HepG2 (cell line): ENCODE data around the gene INO80E. TPM values are rescaled to one million over a fixed set of nuclear protein-coding genes. Genes with fewer than 3 reads are reported as not detected.

ENCODE experiments used
- CEBPG ChIP-seq: IDR thresholded peaks from 2 replicates; pipeline ENCODE4 v1.6.1; 2016
- ISX ChIP-seq: sonication (generic); formaldehyde crosslinking; conservative IDR thresholded peaks from 2 replicates; pipeline ENCODE4 v1.5.0; 2020; ENCODE audit warnings: missing genetic modification reagents
- MTA1 ChIP-seq: sonication (generic); formaldehyde crosslinking; IDR thresholded peaks from 2 replicates; pipeline ENCODE4 v1.4.0; 2020; ENCODE audit warnings: missing genetic modification reagents, mild to moderate bottlenecking, borderline replicate concordance
- NFE2L2 ChIP-seq: fragments of 150-350 bp; IDR thresholded peaks from 2 replicates; pipeline ENCODE4 v1.6.1; 2014; ENCODE audit warnings: low read length
- POGZ ChIP-seq: sonication (generic); formaldehyde crosslinking; IDR thresholded peaks from 2 replicates; pipeline ENCODE4 v1.4.0; 2020; ENCODE audit warnings: mild to moderate bottlenecking, missing genetic modification reagents
- REPIN1 ChIP-seq: sonication (generic); formaldehyde crosslinking; IDR thresholded peaks from 2 replicates; pipeline ENCODE4 v1.8.0; 2022; ENCODE audit warnings: missing genetic modification reagents, low read depth, mild to moderate bottlenecking, borderline replicate concordance
- SIX4 ChIP-seq: sonication (generic); formaldehyde crosslinking; IDR thresholded peaks from 2 replicates; pipeline ENCODE4 v1.4.0; 2020; ENCODE audit warnings: missing genetic modification reagents
- SMAD1 ChIP-seq: sonication (generic); formaldehyde crosslinking; IDR thresholded peaks from 2 replicates; pipeline ENCODE4 v1.4.0; 2020; ENCODE audit warnings: missing genetic modification reagents, low read depth, mild to moderate bottlenecking, borderline replicate concordance
- SP1 ChIP-seq, 2 experiments: fragments of 450-650 bp in 1 of 2; sonication (generic) in 1 of 2; formaldehyde crosslinking in 1 of 2; IDR thresholded peaks; 2 replicates each; pipeline versions ENCODE4 v1.4.0 to v1.6.1; 2016 to 2020; ENCODE audit warnings: missing genetic modification reagents in 1 of 2
- ZNF251 ChIP-seq: sonication (generic); formaldehyde crosslinking; IDR thresholded peaks from 2 replicates; pipeline ENCODE4 v1.9.0; 2021; ENCODE audit warnings: mild to moderate bottlenecking, missing genetic modification reagents
- ZNF337 ChIP-seq: sonication (generic); formaldehyde crosslinking; IDR thresholded peaks from 2 replicates; pipeline ENCODE4 v1.5.1; 2020; ENCODE audit warnings: missing genetic modification reagents, low read depth, mild to moderate bottlenecking, borderline replicate concordance
- ZNF552 ChIP-seq: sonication (generic); formaldehyde crosslinking; IDR thresholded peaks from 2 replicates; pipeline ENCODE4 v1.9.0; 2022; ENCODE audit warnings: missing genetic modification reagents, mild to moderate bottlenecking, borderline replicate concordance
- ZNF629 ChIP-seq: sonication (generic); formaldehyde crosslinking; conservative IDR thresholded peaks from 2 replicates; pipeline ENCODE4 v1.5.0; 2020; ENCODE audit warnings: missing genetic modification reagents
- ZNF773 ChIP-seq: sonication (generic); formaldehyde crosslinking; IDR thresholded peaks from 2 replicates; pipeline ENCODE4 v1.4.0; 2020; ENCODE audit warnings: missing genetic modification reagents, borderline replicate concordance
- polyA plus RNA-seq, 8 experiments: library from polyadenylated mRNA; depleted of rRNA in 3 of 8; stranded (reverse) in 7 of 8; unstranded in 1 of 8; fragments of >200 nt; fragmentation: Illumina TruSeq in 4 of 8; extraction: Trizol in 4 of 8; gene quantifications; 2 replicates each; pipeline versions ENCODE4 v1.2.1 to v1.2.3, GENCODE V29; 2011 to 2016; ENCODE audit warnings: low read depth in 4 of 8, missing spikeins in 1 of 8, mixed read lengths in 1 of 8; ENCODE audit not compliant: insufficient read depth in 1 of 8
- total RNA-seq, 5 experiments: library from RNA; depleted of rRNA; stranded (reverse); fragments of >200 nt; fragmentation: Illumina TruSeq; extraction: Trizol; gene quantifications; 2 replicates each; pipeline ENCODE4 v1.2.3, GENCODE V29; 2016; ENCODE audit warnings: low read depth in 1 of 5
- TF ChIP-seq, protein P1 (sequence below): sonication (generic); formaldehyde crosslinking; IDR thresholded peaks from 2 replicates; pipeline ENCODE4 v1.4.0; 2020; ENCODE audit warnings: mild to moderate bottlenecking, missing genetic modification reagents
- TF ChIP-seq, protein P2 (sequence below): sonication (generic); formaldehyde crosslinking; IDR thresholded peaks from 2 replicates; pipeline ENCODE4 v1.5.0; 2020; ENCODE audit warnings: mild to moderate bottlenecking, missing genetic modification reagents
- TF ChIP-seq, protein P3 (sequence below): sonication (generic); formaldehyde crosslinking; IDR thresholded peaks from 2 replicates; pipeline ENCODE4 v1.5.0; 2020; ENCODE audit warnings: mild to moderate bottlenecking, missing genetic modification reagents, borderline replicate concordance
- TF ChIP-seq, protein P4 (sequence below): IDR thresholded peaks from 2 replicates; pipeline ENCODE4 v1.6.1; 2016; ENCODE audit warnings: missing genetic modification reagents, missing compliant biosample characterization

The INO80E gene
- total and polyA plus RNA-seq, 2 of the 13 experiments (the other 11 are each of a cell fraction or from before 2014, with no cell fraction given), result 25.8 to 45.6 TPM

DNA sequence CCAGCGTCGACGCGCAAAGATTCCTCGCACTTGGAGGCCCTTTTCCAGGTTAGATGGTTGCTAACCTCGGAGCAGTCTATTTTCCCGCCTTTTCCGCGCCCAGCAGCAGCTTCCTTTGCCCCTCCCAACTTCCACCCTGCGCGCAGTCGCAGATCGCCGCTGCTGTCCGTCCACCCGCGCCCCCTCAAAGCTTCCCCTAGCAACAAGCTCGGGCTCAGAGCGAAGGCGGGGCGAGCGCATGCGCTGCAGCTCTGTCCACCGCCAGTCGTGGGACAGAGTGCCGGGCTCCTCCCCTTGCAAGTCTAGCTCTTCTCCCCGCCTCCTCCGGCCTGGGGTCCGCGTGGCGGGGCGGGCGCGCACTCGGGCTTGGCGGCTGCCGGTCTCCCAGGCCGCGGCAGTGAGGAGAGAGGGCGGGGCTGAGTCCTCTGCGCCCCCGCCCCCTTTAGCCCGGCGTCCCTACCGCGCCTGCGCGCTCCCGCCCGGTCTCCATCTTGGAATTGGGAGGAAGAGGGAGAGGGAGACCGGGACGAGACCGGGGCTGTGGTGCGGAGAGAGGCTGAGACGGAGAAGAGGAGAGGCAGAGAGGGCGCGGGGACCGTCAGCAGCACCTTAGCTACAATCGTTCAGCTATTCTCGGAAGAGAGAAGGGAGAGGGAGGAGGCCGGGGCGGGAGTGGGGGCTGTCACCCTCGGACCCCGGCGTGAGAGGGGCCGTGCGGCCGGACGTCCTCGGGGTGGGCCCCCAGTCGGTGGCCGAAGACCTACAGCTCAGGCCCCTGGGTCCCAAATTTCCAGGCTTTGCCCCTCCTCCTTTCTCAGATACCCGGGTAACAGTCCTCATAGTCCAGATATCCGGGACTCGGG, 22.4 kb upstream of the INO80E start, which contains the start of gene TAOK2 (continued):
- TF ChIP-seq REPIN1 (CRISPR knock-in tag) (peak; percentile 98), NFE2L2 (no peak), MTA1 (CRISPR knock-in tag) (peak; percentile 73; the same call in 1 of the 2 replicates), SIX4 (CRISPR knock-in tag) (peak; percentile 43; the same call in 1 of the 2 replicates), ZNF337 (no peak; the same call in 1 of the 2 replicates), ZNF629 (no peak), ZNF773 (CRISPR knock-in tag) (0 out of 2 replicates have a peak, but pooled peaks have one; percentile 31), CEBPG (no peak), SP1 (IDR thresholded peaks at IDR 0.05) (no peak), SP1 (CRISPR knock-in tag; IDR thresholded peaks at IDR 0.05) (peak; percentile 81), SMAD1 (peak; percentile 86; the same call in 1 of the 2 replicates), ZNF552 (CRISPR knock-in tag) (no peak; the same call in 1 of the 2 replicates), ZNF251 (no peak), POGZ (CRISPR knock-in tag) (peak; percentile 75), ISX (peak; percentile 87; the same call in 1 of the 2 replicates)
- TF ChIP-seq, protein P1, sequence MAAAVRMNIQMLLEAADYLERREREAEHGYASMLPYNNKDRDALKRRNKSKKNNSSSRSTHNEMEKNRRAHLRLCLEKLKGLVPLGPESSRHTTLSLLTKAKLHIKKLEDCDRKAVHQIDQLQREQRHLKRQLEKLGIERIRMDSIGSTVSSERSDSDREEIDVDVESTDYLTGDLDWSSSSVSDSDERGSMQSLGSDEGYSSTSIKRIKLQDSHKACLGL, result peak; percentile 82
- TF ChIP-seq, protein P2, sequence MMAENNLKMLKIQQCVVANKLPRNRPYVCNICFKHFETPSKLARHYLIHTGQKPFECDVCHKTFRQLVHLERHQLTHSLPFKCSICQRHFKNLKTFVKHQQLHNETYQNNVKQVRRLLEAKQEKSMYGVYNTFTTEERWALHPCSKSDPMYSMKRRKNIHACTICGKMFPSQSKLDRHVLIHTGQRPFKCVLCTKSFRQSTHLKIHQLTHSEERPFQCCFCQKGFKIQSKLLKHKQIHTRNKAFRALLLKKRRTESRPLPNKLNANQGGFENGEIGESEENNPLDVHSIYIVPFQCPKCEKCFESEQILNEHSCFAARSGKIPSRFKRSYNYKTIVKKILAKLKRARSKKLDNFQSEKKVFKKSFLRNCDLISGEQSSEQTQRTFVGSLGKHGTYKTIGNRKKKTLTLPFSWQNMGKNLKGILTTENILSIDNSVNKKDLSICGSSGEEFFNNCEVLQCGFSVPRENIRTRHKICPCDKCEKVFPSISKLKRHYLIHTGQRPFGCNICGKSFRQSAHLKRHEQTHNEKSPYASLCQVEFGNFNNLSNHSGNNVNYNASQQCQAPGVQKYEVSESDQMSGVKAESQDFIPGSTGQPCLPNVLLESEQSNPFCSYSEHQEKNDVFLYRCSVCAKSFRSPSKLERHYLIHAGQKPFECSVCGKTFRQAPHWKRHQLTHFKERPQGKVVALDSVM (CRISPR knock-in tag), result peak; percentile 77
- TF ChIP-seq, protein P3, sequence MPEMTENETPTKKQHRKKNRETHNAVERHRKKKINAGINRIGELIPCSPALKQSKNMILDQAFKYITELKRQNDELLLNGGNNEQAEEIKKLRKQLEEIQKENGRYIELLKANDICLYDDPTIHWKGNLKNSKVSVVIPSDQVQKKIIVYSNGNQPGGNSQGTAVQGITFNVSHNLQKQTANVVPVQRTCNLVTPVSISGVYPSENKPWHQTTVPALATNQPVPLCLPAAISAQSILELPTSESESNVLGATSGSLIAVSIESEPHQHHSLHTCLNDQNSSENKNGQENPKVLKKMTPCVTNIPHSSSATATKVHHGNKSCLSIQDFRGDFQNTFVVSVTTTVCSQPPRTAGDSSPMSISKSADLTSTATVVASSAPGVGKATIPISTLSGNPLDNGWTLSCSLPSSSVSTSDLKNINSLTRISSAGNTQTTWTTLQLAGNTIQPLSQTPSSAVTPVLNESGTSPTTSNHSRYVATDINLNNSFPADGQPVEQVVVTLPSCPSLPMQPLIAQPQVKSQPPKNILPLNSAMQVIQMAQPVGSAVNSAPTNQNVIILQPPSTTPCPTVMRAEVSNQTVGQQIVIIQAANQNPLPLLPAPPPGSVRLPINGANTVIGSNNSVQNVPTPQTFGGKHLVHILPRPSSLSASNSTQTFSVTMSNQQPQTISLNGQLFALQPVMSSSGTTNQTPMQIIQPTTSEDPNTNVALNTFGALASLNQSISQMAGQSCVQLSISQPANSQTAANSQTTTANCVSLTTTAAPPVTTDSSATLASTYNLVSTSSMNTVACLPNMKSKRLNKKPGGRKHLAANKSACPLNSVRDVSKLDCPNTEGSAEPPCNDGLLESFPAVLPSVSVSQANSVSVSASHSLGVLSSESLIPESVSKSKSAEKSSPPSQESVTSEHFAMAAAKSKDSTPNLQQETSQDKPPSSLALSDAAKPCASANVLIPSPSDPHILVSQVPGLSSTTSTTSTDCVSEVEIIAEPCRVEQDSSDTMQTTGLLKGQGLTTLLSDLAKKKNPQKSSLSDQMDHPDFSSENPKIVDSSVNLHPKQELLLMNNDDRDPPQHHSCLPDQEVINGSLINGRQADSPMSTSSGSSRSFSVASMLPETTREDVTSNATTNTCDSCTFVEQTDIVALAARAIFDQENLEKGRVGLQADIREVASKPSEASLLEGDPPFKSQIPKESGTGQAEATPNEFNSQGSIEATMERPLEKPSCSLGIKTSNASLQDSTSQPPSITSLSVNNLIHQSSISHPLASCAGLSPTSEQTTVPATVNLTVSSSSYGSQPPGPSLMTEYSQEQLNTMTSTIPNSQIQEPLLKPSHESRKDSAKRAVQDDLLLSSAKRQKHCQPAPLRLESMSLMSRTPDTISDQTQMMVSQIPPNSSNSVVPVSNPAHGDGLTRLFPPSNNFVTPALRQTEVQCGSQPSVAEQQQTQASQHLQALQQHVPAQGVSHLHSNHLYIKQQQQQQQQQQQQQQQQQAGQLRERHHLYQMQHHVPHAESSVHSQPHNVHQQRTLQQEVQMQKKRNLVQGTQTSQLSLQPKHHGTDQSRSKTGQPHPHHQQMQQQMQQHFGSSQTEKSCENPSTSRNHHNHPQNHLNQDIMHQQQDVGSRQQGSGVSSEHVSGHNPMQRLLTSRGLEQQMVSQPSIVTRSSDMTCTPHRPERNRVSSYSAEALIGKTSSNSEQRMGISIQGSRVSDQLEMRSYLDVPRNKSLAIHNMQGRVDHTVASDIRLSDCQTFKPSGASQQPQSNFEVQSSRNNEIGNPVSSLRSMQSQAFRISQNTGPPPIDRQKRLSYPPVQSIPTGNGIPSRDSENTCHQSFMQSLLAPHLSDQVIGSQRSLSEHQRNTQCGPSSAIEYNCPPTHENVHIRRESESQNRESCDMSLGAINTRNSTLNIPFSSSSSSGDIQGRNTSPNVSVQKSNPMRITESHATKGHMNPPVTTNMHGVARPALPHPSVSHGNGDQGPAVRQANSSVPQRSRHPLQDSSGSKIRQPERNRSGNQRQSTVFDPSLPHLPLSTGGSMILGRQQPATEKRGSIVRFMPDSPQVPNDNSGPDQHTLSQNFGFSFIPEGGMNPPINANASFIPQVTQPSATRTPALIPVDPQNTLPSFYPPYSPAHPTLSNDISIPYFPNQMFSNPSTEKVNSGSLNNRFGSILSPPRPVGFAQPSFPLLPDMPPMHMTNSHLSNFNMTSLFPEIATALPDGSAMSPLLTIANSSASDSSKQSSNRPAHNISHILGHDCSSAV (CRISPR knock-in tag), result no peak
- TF ChIP-seq, protein P4, sequence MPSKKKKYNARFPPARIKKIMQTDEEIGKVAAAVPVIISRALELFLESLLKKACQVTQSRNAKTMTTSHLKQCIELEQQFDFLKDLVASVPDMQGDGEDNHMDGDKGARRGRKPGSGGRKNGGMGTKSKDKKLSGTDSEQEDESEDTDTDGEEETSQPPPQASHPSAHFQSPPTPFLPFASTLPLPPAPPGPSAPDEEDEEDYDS (CRISPR knock-in tag), result peak; percentile 87
